ENCODE measurements around the gene UBE3A.
A peak's percentile ranks its signal among the peaks of the same experiment; 100 is the strongest.
"Not testable (repeated sequence)": the region's sequence is repeated elsewhere in the genome, so short reads cannot be mapped to it uniquely, and the experiment has no call there.

UBE3A gene

GRCh38 chr15:25438601-25439368 lies at the start of gene UBE3A:
Gene UBE3A, minus strand, starts transcription at chr15:25439024. Its CDS starts 29,917 bp downstream, at chr15:25409107.
- DNase-seq (ENCODE audit: low spot score): peak; percentile 61

GRCh38 chr15:25487226-25487884 lies 48.5 kb upstream of the UBE3A start:
- no peak for DNase-seq (ENCODE audit: low spot score)

GRCh38 chr15:25486051-25486450 lies 47.2 kb upstream of the UBE3A start:
- DNase-seq (ENCODE audit: low spot score): no peak

GRCh38 chr15:25481208-25481859 lies 42.5 kb upstream of the UBE3A start:
- DNase-seq (ENCODE audit: low spot score): no peak

- DNase-seq (ENCODE audit: low spot score): no peak
These were observed 39.5 kb upstream of the UBE3A start for GRCh38 chr15:25478313-25478712.

GRCh38 chr15:25477816-25478215 lies 39.0 kb upstream of the UBE3A start:
- no peak for DNase-seq (ENCODE audit: low spot score)

- no peak for DNase-seq (ENCODE audit: low spot score)
These were observed 35.4 kb upstream of the UBE3A start for GRCh38 chr15:25474251-25474650.

- DNase-seq (ENCODE audit: low spot score): no peak
These were observed 31.4 kb upstream of the UBE3A start for GRCh38 chr15:25470230-25470629.

GRCh38 chr15:25469377-25469776 lies 30.6 kb upstream of the UBE3A start:
- no peak for DNase-seq (ENCODE audit: low spot score)

GRCh38 chr15:25468611-25469010 lies 29.8 kb upstream of the UBE3A start:
- DNase-seq (ENCODE audit: low spot score): no peak

GRCh38 chr15:25465835-25466234 lies 27.0 kb upstream of the UBE3A start:
- no peak for DNase-seq (ENCODE audit: low spot score)

- DNase-seq (ENCODE audit: low spot score): no peak
These were observed 26.0 kb upstream of the UBE3A start for GRCh38 chr15:25464784-25465183.

GRCh38 chr15:25464383-25464782 lies 25.6 kb upstream of the UBE3A start:
- DNase-seq (ENCODE audit: low spot score): no peak

GRCh38 chr15:25456196-25456595 lies 17.4 kb upstream of the UBE3A start:
- DNase-seq (ENCODE audit: low spot score): no peak

GRCh38 chr15:25455226-25455625 lies 16.4 kb upstream of the UBE3A start:
- no peak for DNase-seq (ENCODE audit: low spot score)

- DNase-seq (ENCODE audit: low spot score): no peak
These were observed 15.9 kb upstream of the UBE3A start for GRCh38 chr15:25454771-25455170.

GRCh38 chr15:25453246-25453645 lies 14.4 kb upstream of the UBE3A start:
- DNase-seq (ENCODE audit: low spot score): not testable (repeated sequence)

GRCh38 chr15:25451501-25451900 lies 12.7 kb upstream of the UBE3A start:
- no peak for DNase-seq (ENCODE audit: low spot score)

GRCh38 chr15:25450163-25450562 lies 11.3 kb upstream of the UBE3A start:
- DNase-seq (ENCODE audit: low spot score): no peak

- DNase-seq (ENCODE audit: low spot score): no peak
These were observed 7.3 kb upstream of the UBE3A start for GRCh38 chr15:25446076-25446475.

GRCh38 chr15:25445412-25445811 lies 6.6 kb upstream of the UBE3A start:
- DNase-seq (ENCODE audit: low spot score): no peak

GRCh38 chr15:25441111-25441510 lies 2.3 kb upstream of the UBE3A start:
- DNase-seq (ENCODE audit: low spot score): no peak

- peak; percentile 5 for DNase-seq (ENCODE audit: low spot score)
These were observed 579 bp upstream of the UBE3A start for GRCh38 chr15:25439369-25439836.

Measured in HuH-7 (cell line).